GM10248 (cell line): ENCODE measurements around the gene GPC6.

ENCODE experiments used
- CTCF ChIA-PET: fragments of 300-600 bp; sonication (Branson Sonifier 250); formaldehyde crosslinking; extraction: SDS; loops from one replicate; lab custom pipeline; 2021; ENCODE audit warnings: antibody characterized with exemption; lab: Yijun Ruan, JAX
- POLR2A ChIA-PET: fragments of 350-650 bp; sonication (Branson Sonifier 250); formaldehyde crosslinking; extraction: SDS; loops from one replicate; lab custom pipeline; 2020; ENCODE audit warnings: antibody characterized with exemption; lab: Yijun Ruan, JAX
- DNase-seq: peaks from one replicate; pipeline ENCODE4 v3.0.0; 2012; ENCODE audit errors: extremely low spot score
- CTCF ChIP-seq: IDR thresholded peaks from 2 replicates; pipeline ENCODE4 v1.5.1; 2012; ENCODE audit warnings: mild to moderate bottlenecking, low read depth; ENCODE audit errors: extremely low read depth, missing control alignments, control extremely low read depth

Gene GPC6

GRCh38 chr13:94269557-94269956 lies 1043.0 kb downstream of the GPC6 start:
- ChIA-PET POLR2A (no interaction called here), CTCF (interaction anchor here (1.4 kb wide), 1 partner anchor 26 kb away, joined by 3 read pairs; no protein-coding TSS in a partner anchor)
- DNase-seq, result no peak
- no peak for TF ChIP-seq CTCF

DNA sequence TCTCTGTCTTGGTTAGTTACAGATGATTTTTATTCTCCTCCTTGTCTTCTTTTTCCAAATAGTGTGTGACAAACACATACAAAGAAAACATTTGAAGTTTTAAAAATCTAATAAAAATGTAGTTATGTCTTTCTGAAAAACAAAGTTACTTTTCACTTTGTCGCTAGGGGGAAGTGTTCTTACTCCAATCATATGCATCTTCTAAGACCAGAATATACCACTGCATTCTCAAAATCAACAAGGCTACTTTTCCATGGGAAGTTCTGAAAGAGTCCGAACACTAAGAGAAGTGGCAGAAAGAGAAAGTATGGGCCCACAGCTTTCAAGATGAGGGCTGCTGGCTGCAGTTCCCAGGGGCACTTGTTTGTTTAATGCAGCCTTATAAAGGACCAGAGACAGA lies 1043.9 kb downstream of the GPC6 start:
- ChIA-PET POLR2A (no interaction called here), CTCF (no interaction called here)
- TF ChIP-seq CTCF, result no peak
- no peak for DNase-seq

- POLR2A ChIA-PET, result no interaction called here
- CTCF ChIA-PET, result no interaction called here
- no peak for TF ChIP-seq CTCF
- no peak for DNase-seq
Measured at GRCh38 chr13:94272038-94272437, 1045.4 kb downstream of the GPC6 start.

DNA sequence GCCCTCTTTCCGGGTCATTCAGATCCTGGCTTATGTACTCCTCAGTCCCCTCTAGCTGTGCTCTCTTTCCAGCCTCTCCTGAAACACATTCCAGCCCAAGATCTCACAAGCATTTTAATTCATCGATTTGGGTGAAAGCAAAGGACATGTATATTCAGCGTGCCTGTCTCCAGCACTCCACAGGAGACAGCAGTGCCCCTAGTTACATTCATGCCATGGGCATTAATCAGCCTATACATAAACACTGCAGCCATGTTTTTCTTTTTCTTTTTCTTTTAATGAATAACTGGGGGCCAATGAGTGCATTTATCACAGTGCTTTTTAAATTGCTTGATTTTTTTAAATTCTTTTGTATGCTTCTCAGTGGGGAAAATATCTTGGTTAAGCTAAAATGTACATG lies 1053.7 kb downstream of the GPC6 start:
- ChIA-PET POLR2A (no interaction called here), CTCF (no interaction called here)
- no peak for TF ChIP-seq CTCF
- no peak for DNase-seq

- POLR2A ChIA-PET, result no interaction called here
- CTCF ChIA-PET, result no interaction called here
Measured at GRCh38 chr13:94280845-94281244, 1054.2 kb downstream of the GPC6 start.

DNA sequence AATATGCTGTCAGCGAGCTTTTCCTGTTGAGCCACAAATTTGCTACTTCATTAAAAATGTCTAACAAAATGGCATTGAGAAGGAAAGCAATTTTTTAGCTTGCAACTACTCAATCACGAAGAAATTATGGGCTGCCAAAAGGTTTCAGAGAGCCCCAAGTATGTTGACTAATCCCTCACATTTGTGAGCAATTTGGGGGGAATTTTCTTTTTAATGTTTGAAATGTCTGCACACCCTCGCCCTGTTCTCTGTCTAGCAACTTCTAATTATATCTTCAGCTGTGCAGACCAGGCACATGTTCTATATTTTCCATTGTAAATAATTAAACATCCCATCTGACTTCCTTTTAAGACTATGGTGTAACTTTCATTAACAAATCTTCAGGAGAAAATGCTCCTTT lies 1060.0 kb downstream of the GPC6 start:
- POLR2A ChIA-PET, result no interaction called here
- no peak for DNase-seq
- CTCF ChIA-PET, result no interaction called here
- TF ChIP-seq CTCF, result no peak

More at GRCh38 chr13:94280845-94281244, 1054.2 kb downstream of the GPC6 start:
- no peak for DNase-seq
- TF ChIP-seq CTCF, result no peak
